Uterus (tissue), 4 donors: Measurements from ENCODE around the gene SLC35E2B. TPM values are rescaled to one million over a fixed set of nuclear protein-coding genes. Genes with fewer than 3 reads are reported as not detected.

Experiments
- DNase-seq, 2 donors: peaks; one replicate each; pipeline ENCODE4 v3.0.0-alpha.2; 2019 to 2020
- H3K27ac ChIP-seq, 2 donors: fragments of 200-600 bp; sonication (generic); 1 replicate in 1 of 2; 2 replicates in 1 of 2; pipeline ENCODE4 v1.5.1; 2016 to 2018
- H3K27me3 ChIP-seq, 2 donors: fragments of 200-600 bp; sonication (generic); one replicate each; pipeline ENCODE4 v1.5.1; 2018 to 2019; ENCODE audit warnings: control low read depth in 1 of 2
- H3K36me3 ChIP-seq, 2 donors: fragments of 200-600 bp; sonication (generic); one replicate each; pipeline ENCODE4 v1.5.1; 2019; ENCODE audit warnings: control low read depth in 1 of 2
- H3K4me1 ChIP-seq, 2 donors: fragments of 200-600 bp; sonication (generic); one replicate each; pipeline ENCODE4 v1.5.1; 2018 to 2019; ENCODE audit warnings: control low read depth in 1 of 2
- H3K4me3 ChIP-seq, 2 donors: fragments of 200-600 bp; sonication (generic); 1 replicate in 1 of 2; 2 replicates in 1 of 2; pipeline ENCODE4 v1.5.1; 2018 to 2019; ENCODE audit warnings: mild to moderate bottlenecking in 1 of 2
- H3K9me3 ChIP-seq, 2 donors: fragments of 200-600 bp; sonication (generic); one replicate each; pipeline ENCODE4 v1.5.1; 2019; ENCODE audit warnings: control low read depth in 1 of 2
- CTCF ChIP-seq, 4 experiments: fragments of 200-600 bp in 2 of 4; fragments of 450-650 bp in 2 of 4; sonication (generic) in 2 of 4; IDR thresholded peaks; one replicate each; pipeline ENCODE4 v1.5.1; 2016 to 2019; ENCODE audit warnings: antibody characterized with exemption in 4 of 4, mild to moderate bottlenecking in 2 of 4, moderate library complexity in 1 of 4
- POLR2A ChIP-seq, 2 donors: fragments of 450-650 bp; IDR thresholded peaks; one replicate each; pipeline ENCODE4 v1.6.1; 2016; ENCODE audit warnings: antibody characterized with exemption in 2 of 2, mild to moderate bottlenecking in 1 of 2, moderate library complexity in 1 of 2
- intact Hi-C: fragments of 100-400 bp; cut with DNase I; formaldehyde crosslinking; loops from one replicate; pipeline ENCODE4 v1.15.1; 2023; ENCODE audit warnings: low total_unique reads
- total RNA-seq, 4 donors: library from RNA; depleted of rRNA in 3 of 4; stranded (reverse); fragments of >200 nt in 3 of 4; gene quantifications; one replicate each; pipeline versions ENCODE4 v1.1.0 to v1.2.4, GENCODE V29; 2014 to 2023
- donor health status: DM: yes; HTN: yes; CAD: no.

The SLC35E2B gene
- total RNA-seq, 4 donors from 2014 or later, result 19.1 to 59.2 (median 52.5) TPM

GRCh38 chr1:1628754-1629429 is 63.7 kb downstream of the SLC35E2B start:
- Histone ChIP-seq H3K4me3 (no peak overlapping the region), H3K36me3 (no peaks in the 10 kb centered on the region), H3K9me3 (no peaks in the 10 kb centered on the region), H3K27ac (no peak overlapping the region), H3K4me1 (no peaks in the 10 kb centered on the region), H3K27me3 (peaks cover 0 to 15% of the 10 kb centered on the region in 2 donors)
- no peak for DNase-seq
- intact Hi-C loops, result no loop called here
- TF ChIP-seq POLR2A (IDR thresholded peaks at IDR 0.05) (no peak), CTCF (IDR thresholded peaks at IDR 0.05) (no peak)

GRCh38 chr1:1627829-1628753 is 64.5 kb downstream of the SLC35E2B start:
- Histone ChIP-seq H3K4me3 (no peak overlapping the region), H3K27ac (no peak overlapping the region), H3K27me3 (peaks cover 0 to 15% of the 10 kb centered on the region in 2 donors), H3K36me3 (no peaks in the 10 kb centered on the region), H3K9me3 (no peaks in the 10 kb centered on the region), H3K4me1 (no peaks in the 10 kb centered on the region)
- TF ChIP-seq POLR2A (IDR thresholded peaks at IDR 0.05) (no peak), CTCF (IDR thresholded peaks at IDR 0.05) (no peak)
- intact Hi-C loops, result no loop called here
- no peak for DNase-seq

GRCh38 chr1:1627261-1627828 is 65.2 kb downstream of the SLC35E2B start:
- no peaks in the 10 kb centered on the region for H3K9me3 ChIP-seq
- H3K27me3 ChIP-seq, result peaks cover 0 to 15% of the 10 kb centered on the region in 2 donors
- no peaks in the 10 kb centered on the region for H3K4me1 ChIP-seq
- intact Hi-C loops, result no loop called here
- no peak overlapping the region for H3K4me3 ChIP-seq
- no peak overlapping the region for H3K27ac ChIP-seq
- no peaks in the 10 kb centered on the region for H3K36me3 ChIP-seq
- no peak for DNase-seq
- no peak for TF ChIP-seq CTCF (IDR thresholded peaks at IDR 0.05)
- TF ChIP-seq POLR2A (IDR thresholded peaks at IDR 0.05), result no peak

GRCh38 chr1:1626207-1627141 is 66.1 kb downstream of the SLC35E2B start:
- no peak overlapping the region for H3K4me3 ChIP-seq
- TF ChIP-seq CTCF (IDR thresholded peaks at IDR 0.05) (no peak), POLR2A (IDR thresholded peaks at IDR 0.05) (no peak)
- no peak overlapping the region for H3K27ac ChIP-seq
- H3K4me1 ChIP-seq, result no peaks in the 10 kb centered on the region
- H3K27me3 ChIP-seq, result peaks cover 0 to 10% of the 10 kb centered on the region in 2 donors
- no peak for DNase-seq
- H3K9me3 ChIP-seq, result no peaks in the 10 kb centered on the region
- intact Hi-C loops, result no loop called here
- no peaks in the 10 kb centered on the region for H3K36me3 ChIP-seq
